ENCODE results near the gene DAD1. TPM values are rescaled to one million over a fixed set of nuclear protein-coding genes. Genes with fewer than 3 reads are reported as not detected.

Gene DAD1
- total RNA-seq, 4 donors from 2014 or later, result 235 to 430 (median 335) TPM

- peaks cover 24 to 26% of the 10 kb centered on the region in 2 donors for H3K36me3 ChIP-seq
- intact Hi-C loops (cut with DNase I), result no loop called here
- TF ChIP-seq POLR2A (IDR thresholded peaks at IDR 0.05) (no peak), CTCF (IDR thresholded peaks at IDR 0.05) (no peak)
Observed at GRCh38 chr14:22599349-22599748, 10.3 kb upstream of the DAD1 start.

GRCh38 chr14:22598896-22599244 is 9.8 kb upstream of the DAD1 start:
- intact Hi-C loops (cut with DNase I), result no loop called here
- Histone ChIP-seq H3K9me3 (no peaks in the 10 kb centered on the region), H3K27me3 (no peaks in the 10 kb centered on the region), H3K36me3 (peaks cover 21 to 22% of the 10 kb centered on the region in 2 donors), H3K4me3 (replicated peaks in 1 of 3) (peak overlapping the region; percentile 52 to 91 (median 86)), H3K4me1 (peaks cover 11 to 19% of the 10 kb centered on the region in 2 donors), H3K27ac (peak overlapping the region; percentile 91 to 94 (median 93))
- TF ChIP-seq POLR2A (IDR thresholded peaks at IDR 0.05) (no peak), CTCF (IDR thresholded peaks at IDR 0.05) (peak in 4 of 6 experiments; percentile 29 to 42 (median 36))
- peak; percentile 57 to 71 for DNase-seq
- 4% methylated on average over 5 of the region's 5 CpGs for WGBS, 2 donors

More at GRCh38 chr14:22599349-22599748, 10.3 kb upstream of the DAD1 start:
- Histone ChIP-seq H3K9me3 (no peaks in the 10 kb centered on the region), H3K27ac (peak overlapping the region; percentile 91 to 94 (median 93)), H3K4me3 (replicated peaks in 1 of 3) (peak overlapping the region in 2 of 3 donors; percentile 86 to 91), H3K27me3 (no peaks in the 10 kb centered on the region), H3K4me1 (peaks cover 11 to 19% of the 10 kb centered on the region in 2 donors)
- DNase-seq, result no peak
- WGBS, 2 donors, result 72 to 97% methylated on average over 3 of the region's 3 CpGs

- intact Hi-C loops (cut with DNase I), result no loop called here
- peak within 1 kb of the TSS; percentile 91 to 94 (median 93) for H3K27ac ChIP-seq
- WGBS, 2 donors, result 0 to 1% methylated on average over 20 to 39 of the region's 49 CpGs
Observed at GRCh38 chr14:22598099-22598895, 9.3 kb upstream of the DAD1 start, which contains the start of gene ABHD4. Gene ABHD4 (plus strand): TSS chr14:22598300. CDS start chr14:22598307, 7 bp downstream.

GRCh38 chr14:22597771-22598098 is 8.7 kb upstream of the DAD1 start:
- Histone ChIP-seq H3K4me3 (replicated peaks in 1 of 3) (peak overlapping the region; percentile 52 to 91 (median 86)), H3K9me3 (no peaks in the 10 kb centered on the region), H3K36me3 (peaks cover 11 to 13% of the 10 kb centered on the region in 2 donors), H3K27ac (peak overlapping the region; percentile 91 to 94 (median 93)), H3K4me1 (peaks cover 11 to 19% of the 10 kb centered on the region in 2 donors), H3K27me3 (no peaks in the 10 kb centered on the region)
- intact Hi-C loops (cut with DNase I), result no loop called here
- 10 to 14% methylated on average over 9 of the region's 9 CpGs for WGBS, 2 donors
- TF ChIP-seq POLR2A (IDR thresholded peaks at IDR 0.05) (no peak), CTCF (IDR thresholded peaks at IDR 0.05) (no peak)
- DNase-seq, result no peak

More at GRCh38 chr14:22598099-22598895, 9.3 kb upstream of the DAD1 start, which contains the start of gene ABHD4:
- Histone ChIP-seq H3K4me3 (replicated peaks in 1 of 3) (peak within 1 kb of the TSS; percentile 52 to 91 (median 86)), H3K36me3 (peaks cover 15 to 17% of the 10 kb centered on the region in 2 donors), H3K27me3 (no peaks in the 10 kb centered on the region), H3K9me3 (no peaks in the 10 kb centered on the region), H3K4me1 (peaks cover 11 to 19% of the 10 kb centered on the region in 2 donors)
- peak; percentile 87 to 89 for DNase-seq
- peak in 1 of 6 experiments; percentile 10 for TF ChIP-seq CTCF (IDR thresholded peaks at IDR 0.05)
- peak; percentile 81 to 97 for TF ChIP-seq POLR2A (IDR thresholded peaks at IDR 0.05)

- H3K4me1 ChIP-seq, result peaks cover 11 to 19% of the 10 kb centered on the region in 2 donors
- no peaks in the 10 kb centered on the region for H3K9me3 ChIP-seq
- H3K4me3 ChIP-seq (replicated peaks in 1 of 3), result no peak overlapping the region
- H3K27me3 ChIP-seq, result no peaks in the 10 kb centered on the region
- peaks cover 6 to 8% of the 10 kb centered on the region in 2 donors for H3K36me3 ChIP-seq
- intact Hi-C loops (cut with DNase I), result no loop called here
- peak overlapping the region in 1 of 3 donors; percentile 93 for H3K27ac ChIP-seq
- 78 to 85% methylated on average over 6 of the region's 6 CpGs for WGBS, 2 donors
- TF ChIP-seq CTCF (IDR thresholded peaks at IDR 0.05) (no peak), POLR2A (IDR thresholded peaks at IDR 0.05) (no peak)
- no peak for DNase-seq
Observed at GRCh38 chr14:22597265-22597664, 8.2 kb upstream of the DAD1 start.
